NCI-H128 (cell line): ENCODE results near the gene PSMB2.

ENCODE experiments used
- DNase-seq: peaks from one replicate; lab custom pipeline; 2025; ENCODE audit not compliant: unreplicated experiment; lab: John Stamatoyannopoulos, UW

Gene PSMB2

GRCh38 chr1:35558374-35559316 is 82.7 kb downstream of the PSMB2 start:
- DNase-seq: no peak

GRCh38 chr1:35557611-35558373 is 83.5 kb downstream of the PSMB2 start, which contains the start of gene NCDN:
Gene NCDN, plus strand, starts transcription at chr1:35557799. Its CDS starts 392 bp downstream, at chr1:35558191.
- DNase-seq: peak; percentile 95

GRCh38 chr1:35557118-35557610 is 84.2 kb downstream of the PSMB2 start, which contains the start of gene KIAA0319L:
Gene KIAA0319L, minus strand, starts transcription at chr1:35557403. Its CDS starts 2,912 bp downstream, at chr1:35554491.
- DNase-seq: no peak

- no peak for DNase-seq
Observed at GRCh38 chr1:35556484-35557117, 84.7 kb downstream of the PSMB2 start.

- peak; percentile 78 for DNase-seq
Observed at GRCh38 chr1:35555601-35556477, 85.5 kb downstream of the PSMB2 start.

- DNase-seq: no peak
Observed at GRCh38 chr1:35555212-35555584, 86.1 kb downstream of the PSMB2 start.

DNA sequence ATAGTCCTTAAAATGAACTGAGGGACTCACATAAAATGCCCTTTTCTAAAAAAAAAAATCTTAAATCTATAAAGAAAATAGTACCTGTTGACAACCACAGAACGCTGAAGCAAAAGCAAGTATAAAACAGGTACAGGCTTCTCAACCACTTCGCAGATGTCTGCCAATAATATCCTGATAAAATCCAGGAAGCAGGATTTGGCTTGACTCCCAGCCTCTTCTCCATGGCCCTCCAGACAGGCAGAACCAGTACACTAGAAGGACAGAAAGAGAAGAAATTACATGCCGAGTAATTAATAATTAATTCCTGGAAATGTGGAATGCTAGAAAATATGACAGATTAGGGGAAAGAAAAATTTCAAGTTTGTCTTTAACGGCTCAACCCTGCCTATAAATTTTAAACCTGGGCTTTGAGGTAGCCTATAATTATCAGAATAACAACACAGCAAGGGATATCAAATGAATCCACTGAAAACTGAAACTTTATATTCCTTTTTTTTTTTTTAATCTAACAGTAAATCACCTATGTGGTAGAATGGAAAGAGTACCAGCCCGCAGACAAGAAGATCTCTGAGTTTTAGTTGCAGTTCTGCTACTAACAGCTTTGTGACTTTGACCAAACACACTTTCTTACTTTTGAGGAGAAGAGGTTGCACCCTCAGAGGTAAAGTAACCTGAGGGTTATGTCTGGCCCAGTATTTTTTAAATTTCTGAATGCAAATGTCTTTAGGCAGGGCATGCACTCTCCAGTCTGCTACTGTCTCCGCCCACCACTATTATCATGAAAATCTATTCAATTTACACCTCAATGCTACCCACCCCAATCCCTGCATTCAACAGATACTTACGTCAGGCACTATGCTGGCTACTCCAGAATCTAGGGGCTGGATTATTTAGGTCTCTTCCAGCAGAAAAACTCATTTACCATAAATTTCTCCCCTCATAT is 86.8 kb downstream of the PSMB2 start:
- DNase-seq: no peak

DNA sequence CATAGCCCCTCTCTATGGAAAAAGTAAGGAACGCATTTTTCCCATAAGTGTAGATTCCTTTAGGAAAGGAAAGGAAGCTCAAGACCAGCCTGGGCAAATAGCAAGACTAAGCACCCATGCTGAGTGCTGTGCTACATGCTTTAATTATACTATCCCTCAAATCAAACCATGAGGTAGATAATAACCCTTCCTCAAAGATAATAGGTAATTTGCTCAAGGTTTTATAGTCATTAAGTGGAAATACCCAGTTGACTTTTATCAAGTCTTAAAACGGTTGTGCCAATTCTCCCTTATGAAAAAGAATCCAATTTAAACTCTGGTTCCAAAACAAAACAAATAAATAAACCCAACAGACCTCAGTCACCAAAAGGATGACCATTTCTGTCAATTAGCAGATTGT is 87.5 kb downstream of the PSMB2 start:
- DNase-seq: no peak
